ENCODE results near the gene MSH2. TPM values are rescaled to one million over a fixed set of nuclear protein-coding genes. Genes with fewer than 3 reads are reported as not detected.

Gene MSH2
- total RNA-seq, 1 experiment from 2014 or later, result 139 TPM

DNA sequence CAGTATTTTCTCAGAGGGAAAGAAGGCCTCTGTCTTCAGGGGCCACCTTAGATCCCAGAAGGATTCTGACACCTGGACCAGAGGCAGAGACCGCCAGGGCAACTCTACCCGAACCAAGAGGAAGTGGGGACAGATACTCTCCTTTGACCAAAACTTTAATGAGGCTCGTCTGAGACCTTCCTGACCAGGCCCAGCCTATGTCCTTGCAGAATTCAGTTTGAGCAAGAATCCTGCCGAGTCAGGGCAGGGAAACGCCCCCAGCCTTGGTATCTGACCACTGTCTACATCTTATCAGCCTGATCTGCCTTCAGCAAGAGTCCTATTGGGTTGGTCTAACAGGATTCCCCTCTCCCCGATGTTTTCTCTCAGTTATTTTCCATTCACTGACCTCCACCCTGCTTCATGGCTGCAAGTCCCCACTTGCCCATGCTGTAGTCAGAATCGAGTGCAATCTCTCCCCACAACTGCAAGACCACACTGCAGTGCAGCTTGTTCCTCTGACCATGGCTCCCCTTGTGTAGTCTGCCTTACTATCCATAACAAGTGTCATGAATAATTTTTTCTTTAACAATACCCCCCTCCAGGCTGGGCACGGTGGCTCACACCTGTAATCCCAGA lies 95.0 kb downstream of the MSH2 start:
- Histone ChIP-seq H2BK15ac (ENCODE audit: low read depth, low read length) (no peak overlapping the region), H3K4ac (ENCODE audit: low read depth, low read length) (no peak overlapping the region), H3K4me2 (ENCODE audit: insufficient read depth, insufficient read length, low read length) (no peak overlapping the region), H4K5ac (ENCODE audit: insufficient read length, low read depth, low read length) (no peak overlapping the region), H3K4me1 (ENCODE audit: insufficient read depth, low read length) (no peaks in the 10 kb centered on the region), H3K79me1 (ENCODE audit: insufficient read depth, low read depth, low read length, poor library complexity, severe bottlenecking) (no peaks in the 10 kb centered on the region), H3K9me3 (ENCODE audit: control insufficient read depth, low read depth, low read length) (peaks cover 18% of the 10 kb centered on the region), H3K27ac (ENCODE audit: insufficient read length, low read depth, low read length) (no peak overlapping the region), H4K8ac (replicated peaks; ENCODE audit: insufficient read length, low read depth, low read length) (no peak overlapping the region), H2BK5ac (ENCODE audit: insufficient read length, low read length) (no peak overlapping the region), H3K18ac (ENCODE audit: insufficient read length, low read depth, low read length) (no peak overlapping the region), H4K91ac (ENCODE audit: insufficient read length, low read depth, low read length) (no peak overlapping the region), H3K79me2 (ENCODE audit: insufficient read depth, low read length) (no peaks in the 10 kb centered on the region), H2BK12ac (ENCODE audit: insufficient read length, low read depth, low read length) (no peak overlapping the region), H2BK20ac (ENCODE audit: low read depth, low read length, poor library complexity, severe bottlenecking) (no peak overlapping the region), H4K20me1 (ENCODE audit: control insufficient read depth, insufficient read depth, insufficient read length) (no peaks in the 10 kb centered on the region), H3K27me3 (ENCODE audit: insufficient read depth, low read length) (no peaks in the 10 kb centered on the region; the same call in 1 of the 2 replicates), H3K56ac (ENCODE audit: insufficient read length, low read depth, low read length) (no peak overlapping the region), H3K23ac (ENCODE audit: insufficient read length, low read depth, low read length) (no peak overlapping the region), H3K9ac (ENCODE audit: extremely low read depth, insufficient read length, low read length) (no peak overlapping the region), H3K23me2 (ENCODE audit: insufficient read length, low read depth, low read length, poor library complexity, severe bottlenecking) (no peaks in the 10 kb centered on the region), H3K14ac (ENCODE audit: insufficient read depth, low read length) (no peak overlapping the region), H2AK5ac (ENCODE audit: insufficient read length, low read length) (no peak overlapping the region), H2AFZ (ENCODE audit: low read length) (no peak overlapping the region), H2BK120ac (ENCODE audit: low read depth, low read length, poor library complexity, severe bottlenecking) (no peak overlapping the region), H3T11ph (ENCODE audit: low read length) (no peak overlapping the region)
- DNase-seq, result no peak
- Mint-ChIP-seq H3K27ac (peak overlapping the region in 1 of 3 experiments; percentile 31; a peak in 2 of 7 replicates), H3K4me3 (no peak overlapping the region), H3K27me3 (ENCODE audit: low read depth) (peaks cover 5% of the 10 kb centered on the region), H3K9me3 (peaks cover 15 to 37% of the 10 kb centered on the region in 2 experiments), H3K36me3 (ENCODE audit: insufficient read depth in 1 of 3, low read depth in 3 of 3) (peaks cover 20 to 23% (median 22%) of the 10 kb centered on the region in 3 experiments), H3K4me1 (peaks cover 4 to 7% of the 10 kb centered on the region in 2 experiments; a peak in 3 of 4 replicates)
- TF ChIP-seq, protein P1, sequence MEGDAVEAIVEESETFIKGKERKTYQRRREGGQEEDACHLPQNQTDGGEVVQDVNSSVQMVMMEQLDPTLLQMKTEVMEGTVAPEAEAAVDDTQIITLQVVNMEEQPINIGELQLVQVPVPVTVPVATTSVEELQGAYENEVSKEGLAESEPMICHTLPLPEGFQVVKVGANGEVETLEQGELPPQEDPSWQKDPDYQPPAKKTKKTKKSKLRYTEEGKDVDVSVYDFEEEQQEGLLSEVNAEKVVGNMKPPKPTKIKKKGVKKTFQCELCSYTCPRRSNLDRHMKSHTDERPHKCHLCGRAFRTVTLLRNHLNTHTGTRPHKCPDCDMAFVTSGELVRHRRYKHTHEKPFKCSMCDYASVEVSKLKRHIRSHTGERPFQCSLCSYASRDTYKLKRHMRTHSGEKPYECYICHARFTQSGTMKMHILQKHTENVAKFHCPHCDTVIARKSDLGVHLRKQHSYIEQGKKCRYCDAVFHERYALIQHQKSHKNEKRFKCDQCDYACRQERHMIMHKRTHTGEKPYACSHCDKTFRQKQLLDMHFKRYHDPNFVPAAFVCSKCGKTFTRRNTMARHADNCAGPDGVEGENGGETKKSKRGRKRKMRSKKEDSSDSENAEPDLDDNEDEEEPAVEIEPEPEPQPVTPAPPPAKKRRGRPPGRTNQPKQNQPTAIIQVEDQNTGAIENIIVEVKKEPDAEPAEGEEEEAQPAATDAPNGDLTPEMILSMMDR (conservative IDR thresholded peaks at IDR 0.05), result no peak
- WGBS (ENCODE audit: extremely low coverage, insufficient read length, low lambda C conversion rate), result no CpG with 5 or more reads among the region's 8 CpGs
